K562 (cell line): ENCODE data around the gene DGKB. TPM values are rescaled to one million over a fixed set of nuclear protein-coding genes. Genes with fewer than 3 reads are reported as not detected.

Experiments used
- ATAC-seq: fragments of 200-7000 bp; cut with Tn5 transposase; 3 replicates; pipeline ENCODE4 v1.9.1; 2020; ENCODE audit warnings: moderate library complexity
- BruUV-seq: library from RNA; stranded (reverse); fragments of 400-500 nt; replicated peaks from 2 replicates; lab custom pipeline; 2021; lab: Mats Ljungman, UMichigan
- CTCF ChIA-PET: fragments of 300-600 bp; formaldehyde crosslinking; extraction: SDS; loops from one replicate; lab custom pipeline; 2021; ENCODE audit warnings: low intra/inter-chr PET ratio; lab: Yijun Ruan, JAX
- POLR2A ChIA-PET: fragments of 300-600, 350-650 bp; sonication (Branson Sonifier 250); formaldehyde crosslinking; extraction: SDS; loops from one replicate; lab custom pipeline; 2021; ENCODE audit warnings: antibody characterized with exemption, inconsistent platforms; lab: Yijun Ruan, JAX
- DNase-seq, 4 experiments: peaks; one replicate each; pipeline versions ENCODE4 v3.0.0 to v3.0.0-alpha.2; 2011 to 2018; ENCODE audit warnings: low spot score in 3 of 4, mixed read lengths in 3 of 4; ENCODE audit errors: extremely low read depth in 1 of 4
- FAIRE-seq: peaks from 2 replicates; lab custom pipeline; 2011; peaks lifted over from hg19 to GRCh38; lab: Jason Lieb, UNC
- H2AFZ ChIP-seq: 2 replicates; pipeline ENCODE4 v1.6.0; 2011; ENCODE audit warnings: low read depth, low read length, control low read depth, inconsistent platforms
- H3K27ac ChIP-seq: fragments of 200-600 bp; 3 replicates; pipeline ENCODE4 v1.8.0; 2011; ENCODE audit warnings: low read depth, mild to moderate bottlenecking, control low read depth, inconsistent platforms, low read length, moderate library complexity, mixed read lengths; ENCODE audit errors: extremely low read depth
- H3K27me3 ChIP-seq, 2 experiments: fragments of 300-600 bp in 1 of 2; 2 replicates in 1 of 2; 3 replicates in 1 of 2; pipeline versions ENCODE4 v1.6.0 to v1.8.0; 2011; ENCODE audit warnings: inconsistent platforms in 2 of 2, low read length in 2 of 2, mild to moderate bottlenecking in 1 of 2, mixed read lengths in 1 of 2, moderate library complexity in 1 of 2; ENCODE audit not compliant: control insufficient read depth in 2 of 2, insufficient read depth in 2 of 2
- H3K36me3 ChIP-seq: fragments of 300-600 bp; 3 replicates; pipeline ENCODE4 v1.8.0; 2011; ENCODE audit warnings: mild to moderate bottlenecking, low read length, inconsistent platforms; ENCODE audit not compliant: control insufficient read depth, insufficient read depth
- H3K4me1 ChIP-seq, 2 experiments: fragments of 200-600 bp in 1 of 2; replicated peaks in 1 of 2; 2 replicates in 1 of 2; 3 replicates in 1 of 2; pipeline versions ENCODE4 v1.5.1 to v1.8.0; 2011; ENCODE audit warnings: inconsistent platforms in 2 of 2, low read length in 2 of 2, mild to moderate bottlenecking in 1 of 2, mixed read lengths in 1 of 2, moderate library complexity in 1 of 2; ENCODE audit not compliant: control insufficient read depth in 2 of 2, insufficient read depth in 2 of 2
- H3K4me2 ChIP-seq: 2 replicates; pipeline ENCODE4 v1.6.1; 2011; ENCODE audit warnings: low read length, control low read depth, inconsistent platforms, mixed read lengths; ENCODE audit not compliant: insufficient read depth
- H3K4me3 ChIP-seq: fragments of 200-600 bp; sonication (generic), shearing (Covaris generic); 2 replicates; pipeline ENCODE4 v1.5.1; 2016; ENCODE audit warnings: control low read depth, inconsistent platforms
- H3K79me2 ChIP-seq: fragments of 200-600 bp; 3 replicates; pipeline ENCODE4 v1.8.0; 2011; ENCODE audit warnings: low read length, inconsistent platforms; ENCODE audit not compliant: control insufficient read depth, insufficient read depth
- H3K9ac ChIP-seq, 2 experiments: 2 replicates each; pipeline versions ENCODE4 v1.6.0 to v1.6.1; 2011; ENCODE audit warnings: low read depth in 2 of 2, low read length in 2 of 2, control low read depth in 1 of 2, inconsistent platforms in 1 of 2, mild to moderate bottlenecking in 1 of 2, mixed read lengths in 1 of 2; ENCODE audit not compliant: insufficient read depth in 1 of 2
- H3K9me1 ChIP-seq: one replicate; pipeline ENCODE4 v1.6.0; 2011; ENCODE audit warnings: inconsistent platforms, mild to moderate bottlenecking, low read length, moderate library complexity; ENCODE audit not compliant: control insufficient read depth, insufficient read depth
- H3K9me3 ChIP-seq: replicated peaks from 2 replicates; pipeline ENCODE4 v1.5.1; 2011; ENCODE audit warnings: low read depth, low read length, inconsistent platforms; ENCODE audit not compliant: control insufficient read depth, insufficient read depth
- H4K20me1 ChIP-seq: replicated peaks from 2 replicates; pipeline ENCODE4 v1.6.1; 2011; ENCODE audit warnings: low read length, inconsistent platforms, mixed read lengths; ENCODE audit not compliant: control insufficient read depth, insufficient read depth
- BCOR ChIP-seq: fragments of 450-650 bp; IDR thresholded peaks from 2 replicates; pipeline ENCODE4 v1.6.1; 2016
- CC2D1A ChIP-seq: fragments of 450-650 bp; IDR thresholded peaks from 2 replicates; pipeline ENCODE4 v1.6.1; 2017; ENCODE audit warnings: mild to moderate bottlenecking
- ETV1 ChIP-seq: fragments of 450-650 bp; conservative IDR thresholded peaks from 2 replicates; pipeline ENCODE4 v1.6.1; 2016; ENCODE audit warnings: missing genetic modification characterization, control low read depth, low read depth, missing compliant biosample characterization
- MTF1 ChIP-seq: fragments of 250-450 bp; sonication (Bioruptor Pico); IDR thresholded peaks from 2 replicates; pipeline ENCODE4 v1.9.0; 2021; ENCODE audit warnings: moderate library complexity, mild to moderate bottlenecking, inconsistent platforms, borderline replicate concordance
- SMC3 ChIP-seq: conservative IDR thresholded peaks from 2 replicates; pipeline ENCODE4 v1.6.1; 2011; ENCODE audit warnings: low read depth, low read length, improper control_type of control experiment; ENCODE audit not compliant: insufficient read depth
- SRSF7 ChIP-seq: fragments of 200-400 bp; formaldehyde crosslinking; optimal IDR thresholded peaks from 2 replicates; pipeline ENCODE3; 2017; ENCODE audit warnings: mild to moderate bottlenecking, low read depth, low read length
- SUPT5H ChIP-seq: fragments of 450-650 bp; IDR thresholded peaks from 2 replicates; pipeline ENCODE4 v1.6.1; 2016
- ZBTB7A ChIP-seq: IDR thresholded peaks from 2 replicates; pipeline ENCODE4 v1.6.1; 2011; ENCODE audit warnings: low read depth, mild to moderate bottlenecking, low read length, moderate library complexity, borderline replicate concordance; ENCODE audit not compliant: control insufficient read depth
- ZKSCAN3 ChIP-seq: fragments of 250-450 bp; sonication (Bioruptor Pico); IDR thresholded peaks from 2 replicates; pipeline ENCODE4 v1.4.0; 2020
- ZNF778 ChIP-seq: fragments of 450-650 bp; formaldehyde crosslinking; IDR thresholded peaks from 2 replicates; pipeline ENCODE4 v1.4.0; 2020; ENCODE audit warnings: mild to moderate bottlenecking, moderate library complexity
- WGBS: fragments of 100-300 bp; shearing (Covaris generic); methylation state at CpG from one replicate; pipeline ENCODE4 v1.1.6; 2016; ENCODE audit warnings: low coverage, mixed read lengths; ENCODE audit not compliant: insufficient coverage; ENCODE audit errors: missing lambda C conversion rate; 5-methylcytosine and 5-hydroxymethylcytosine counted together
- in situ Hi-C: fragments of 300-500 bp; cut with MboI; formaldehyde crosslinking; loops from 4 replicates; pipeline ENCODE4 v1.15.0; 2018; ENCODE audit warnings: inconsistent platforms, mixed read lengths
- intact Hi-C: fragments of 100-400 bp; cut with micrococcal nuclease; formaldehyde crosslinking; loops from 2 replicates; pipeline ENCODE4 v1.14.2; 2022
- polyA plus RNA-seq, 8 experiments: library from polyadenylated mRNA; depleted of rRNA in 4 of 8; stranded (reverse) in 5 of 8; unstranded in 3 of 8; fragments of >200 nt; fragmentation: Nextera tagmentation in 2 of 8; fragmentation: Illumina TruSeq in 1 of 8; extraction: Ambion mirVana in 2 of 8; extraction: Trizol in 1 of 8; gene quantifications; 2 replicates each; pipeline versions ENCODE4 v1.2.1 to v1.2.3, GENCODE V29; 2011 to 2014; ENCODE audit warnings: inconsistent platforms in 1 of 8, missing spikeins in 1 of 8
- total RNA-seq, 7 experiments: library from RNA; depleted of rRNA in 6 of 7; stranded (reverse); fragments of >200 nt in 6 of 7; fragmentation: Illumina TruSeq in 2 of 7; extraction: Trizol in 2 of 7; gene quantifications; 2 replicates each; pipeline versions ENCODE4 v1.2.1 to v1.2.3, GENCODE V29; 2011 to 2021; ENCODE audit warnings: low replicate concordance in 1 of 7
- TF ChIP-seq, protein P1 (sequence below): sonication (generic); formaldehyde crosslinking; IDR thresholded peaks from 2 replicates; pipeline ENCODE4 v1.8.0; 2023; ENCODE audit warnings: mild to moderate bottlenecking, missing genetic modification reagents
- TF ChIP-seq, protein P2 (sequence below): IDR thresholded peaks from 2 replicates; pipeline ENCODE4 v1.6.1; 2012; ENCODE audit warnings: low read depth, low read length, improper control_type of control experiment, borderline replicate concordance
- TF ChIP-seq, protein P3 (sequence below): fragments of 250-450 bp; sonication (Bioruptor Pico); IDR thresholded peaks from 2 replicates; pipeline ENCODE4 v1.4.0; 2020; ENCODE audit warnings: mild to moderate bottlenecking
- TF ChIP-seq, protein P4 (sequence below): fragments of 450-650 bp; IDR thresholded peaks from 2 replicates; pipeline ENCODE4 v1.7.0; 2016; ENCODE audit warnings: borderline replicate concordance
- TF ChIP-seq, protein P5 (sequence below): sonication (generic); formaldehyde crosslinking; IDR thresholded peaks from 2 replicates; pipeline ENCODE4 v1.8.1; 2022; ENCODE audit warnings: missing genetic modification reagents

DGKB gene
- total and polyA plus RNA-seq, 9 of the 15 experiments (the other 6 are each of a cell fraction or from before 2014, with no cell fraction given), result 0.01 TPM; not detected in 8

DNA sequence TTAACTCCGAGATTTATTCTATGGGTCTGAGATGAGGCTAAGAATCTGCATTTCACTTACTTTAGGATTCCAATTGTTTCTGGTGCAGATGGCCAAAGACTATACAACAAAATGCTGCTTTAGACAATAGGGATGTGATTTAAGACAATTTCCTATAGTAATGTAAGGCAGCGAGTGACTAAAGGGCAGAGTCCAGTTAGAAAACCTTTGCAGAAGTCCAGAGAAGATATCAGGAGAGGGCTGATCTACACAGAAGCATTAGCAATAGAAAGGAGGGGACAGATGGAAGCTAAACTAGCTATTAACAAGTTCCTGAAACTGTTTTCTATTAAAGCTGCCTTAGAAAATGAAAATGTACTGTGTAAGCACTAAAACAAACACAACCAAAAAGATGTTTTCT is 398.9 kb downstream of the DGKB start (continued):
- TF ChIP-seq, protein P1, sequence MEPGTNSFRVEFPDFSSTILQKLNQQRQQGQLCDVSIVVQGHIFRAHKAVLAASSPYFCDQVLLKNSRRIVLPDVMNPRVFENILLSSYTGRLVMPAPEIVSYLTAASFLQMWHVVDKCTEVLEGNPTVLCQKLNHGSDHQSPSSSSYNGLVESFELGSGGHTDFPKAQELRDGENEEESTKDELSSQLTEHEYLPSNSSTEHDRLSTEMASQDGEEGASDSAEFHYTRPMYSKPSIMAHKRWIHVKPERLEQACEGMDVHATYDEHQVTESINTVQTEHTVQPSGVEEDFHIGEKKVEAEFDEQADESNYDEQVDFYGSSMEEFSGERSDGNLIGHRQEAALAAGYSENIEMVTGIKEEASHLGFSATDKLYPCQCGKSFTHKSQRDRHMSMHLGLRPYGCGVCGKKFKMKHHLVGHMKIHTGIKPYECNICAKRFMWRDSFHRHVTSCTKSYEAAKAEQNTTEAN (CRISPR knock-in tag), result no peak
- TF ChIP-seq, protein P2, sequence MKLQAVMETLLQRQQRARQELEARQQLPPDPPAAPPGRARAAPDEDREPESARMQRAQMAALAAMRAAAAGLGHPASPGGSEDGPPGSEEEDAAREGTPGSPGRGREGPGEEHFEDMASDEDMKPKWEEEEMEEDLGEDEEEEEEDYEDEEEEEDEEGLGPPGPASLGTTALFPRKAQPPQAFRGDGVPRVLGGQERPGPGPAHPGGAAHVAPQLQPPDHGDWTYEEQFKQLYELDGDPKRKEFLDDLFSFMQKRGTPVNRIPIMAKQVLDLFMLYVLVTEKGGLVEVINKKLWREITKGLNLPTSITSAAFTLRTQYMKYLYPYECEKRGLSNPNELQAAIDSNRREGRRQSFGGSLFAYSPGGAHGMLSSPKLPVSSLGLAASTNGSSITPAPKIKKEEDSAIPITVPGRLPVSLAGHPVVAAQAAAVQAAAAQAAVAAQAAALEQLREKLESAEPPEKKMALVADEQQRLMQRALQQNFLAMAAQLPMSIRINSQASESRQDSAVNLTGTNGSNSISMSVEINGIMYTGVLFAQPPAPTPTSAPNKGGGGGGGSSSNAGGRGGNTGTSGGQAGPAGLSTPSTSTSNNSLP, result no peak
- TF ChIP-seq SMC3 (no peak), SRSF7 (no peak), ZNF778 (CRISPR knock-in tag) (no peak)
- TF ChIP-seq, protein P3, sequence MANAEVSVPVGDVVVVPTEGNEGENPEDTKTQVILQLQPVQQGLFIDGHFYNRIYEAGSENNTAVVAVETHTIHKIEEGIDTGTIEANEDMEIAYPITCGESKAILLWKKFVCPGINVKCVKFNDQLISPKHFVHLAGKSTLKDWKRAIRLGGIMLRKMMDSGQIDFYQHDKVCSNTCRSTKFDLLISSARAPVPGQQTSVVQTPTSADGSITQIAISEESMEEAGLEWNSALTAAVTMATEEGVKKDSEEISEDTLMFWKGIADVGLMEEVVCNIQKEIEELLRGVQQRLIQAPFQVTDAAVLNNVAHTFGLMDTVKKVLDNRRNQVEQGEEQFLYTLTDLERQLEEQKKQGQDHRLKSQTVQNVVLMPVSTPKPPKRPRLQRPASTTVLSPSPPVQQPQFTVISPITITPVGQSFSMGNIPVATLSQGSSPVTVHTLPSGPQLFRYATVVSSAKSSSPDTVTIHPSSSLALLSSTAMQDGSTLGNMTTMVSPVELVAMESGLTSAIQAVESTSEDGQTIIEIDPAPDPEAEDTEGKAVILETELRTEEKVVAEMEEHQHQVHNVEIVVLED (CRISPR knock-in tag), result no peak

DNA sequence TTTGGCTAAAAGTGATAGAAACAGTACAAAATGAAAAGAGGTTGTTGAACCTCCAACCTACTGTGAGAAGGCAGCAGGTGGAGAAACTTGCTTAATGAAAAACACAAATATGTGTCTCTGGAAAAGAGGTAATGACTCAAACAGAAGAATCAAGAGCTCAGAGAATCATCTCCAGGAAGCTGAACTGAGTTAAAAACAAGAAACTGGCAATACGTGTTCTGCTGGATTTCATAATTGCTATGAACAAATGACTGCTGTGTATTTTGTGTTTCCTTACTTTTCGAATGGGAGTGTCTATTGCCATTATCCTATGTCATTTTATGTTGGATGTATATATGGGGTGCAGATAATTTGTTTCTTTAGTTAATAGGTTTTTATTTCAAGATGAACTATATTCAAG is 401.1 kb downstream of the DGKB start:
- H3K4me1 ChIP-seq, result no peaks in the 10 kb centered on the region
- H3K79me2 ChIP-seq, result no peaks in the 10 kb centered on the region
- in situ Hi-C loops, result no loop called here
- no peak for FAIRE-seq
- H3K27me3 ChIP-seq, result no peaks in the 10 kb centered on the region
- no peak for DNase-seq
- POLR2A ChIA-PET, result no interaction called here
- H3K36me3 ChIP-seq, result no peaks in the 10 kb centered on the region
- no TSS peak for BruUV-seq
- H3K27ac ChIP-seq, result no peak overlapping the region
- ATAC-seq, result no peak
- no peak overlapping the region for H3K9ac ChIP-seq
- H3K9me1 ChIP-seq, result no peaks in the 10 kb centered on the region
- intact Hi-C loops, result no loop called here
- 2% methylated on average over 2 of the region's 2 CpGs for WGBS
- no peaks in the 10 kb centered on the region for H3K9me3 ChIP-seq
- H2AFZ ChIP-seq, result no peak overlapping the region
- H3K4me3 ChIP-seq, result no peak overlapping the region
- CTCF ChIA-PET, result no interaction called here
- H4K20me1 ChIP-seq, result no peaks in the 10 kb centered on the region
- no peak overlapping the region for H3K4me2 ChIP-seq
- TF ChIP-seq, protein P4, sequence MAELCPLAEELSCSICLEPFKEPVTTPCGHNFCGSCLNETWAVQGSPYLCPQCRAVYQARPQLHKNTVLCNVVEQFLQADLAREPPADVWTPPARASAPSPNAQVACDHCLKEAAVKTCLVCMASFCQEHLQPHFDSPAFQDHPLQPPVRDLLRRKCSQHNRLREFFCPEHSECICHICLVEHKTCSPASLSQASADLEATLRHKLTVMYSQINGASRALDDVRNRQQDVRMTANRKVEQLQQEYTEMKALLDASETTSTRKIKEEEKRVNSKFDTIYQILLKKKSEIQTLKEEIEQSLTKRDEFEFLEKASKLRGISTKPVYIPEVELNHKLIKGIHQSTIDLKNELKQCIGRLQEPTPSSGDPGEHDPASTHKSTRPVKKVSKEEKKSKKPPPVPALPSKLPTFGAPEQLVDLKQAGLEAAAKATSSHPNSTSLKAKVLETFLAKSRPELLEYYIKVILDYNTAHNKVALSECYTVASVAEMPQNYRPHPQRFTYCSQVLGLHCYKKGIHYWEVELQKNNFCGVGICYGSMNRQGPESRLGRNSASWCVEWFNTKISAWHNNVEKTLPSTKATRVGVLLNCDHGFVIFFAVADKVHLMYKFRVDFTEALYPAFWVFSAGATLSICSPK, result no peak
- TF ChIP-seq ZBTB7A (no peak), ZKSCAN3 (CRISPR knock-in tag) (no peak), MTF1 (CRISPR knock-in tag) (no peak), CC2D1A (no peak), BCOR (no peak), SRSF7 (no peak), ETV1 (tag) (no peak), SUPT5H (no peak)
- TF ChIP-seq, protein P5, sequence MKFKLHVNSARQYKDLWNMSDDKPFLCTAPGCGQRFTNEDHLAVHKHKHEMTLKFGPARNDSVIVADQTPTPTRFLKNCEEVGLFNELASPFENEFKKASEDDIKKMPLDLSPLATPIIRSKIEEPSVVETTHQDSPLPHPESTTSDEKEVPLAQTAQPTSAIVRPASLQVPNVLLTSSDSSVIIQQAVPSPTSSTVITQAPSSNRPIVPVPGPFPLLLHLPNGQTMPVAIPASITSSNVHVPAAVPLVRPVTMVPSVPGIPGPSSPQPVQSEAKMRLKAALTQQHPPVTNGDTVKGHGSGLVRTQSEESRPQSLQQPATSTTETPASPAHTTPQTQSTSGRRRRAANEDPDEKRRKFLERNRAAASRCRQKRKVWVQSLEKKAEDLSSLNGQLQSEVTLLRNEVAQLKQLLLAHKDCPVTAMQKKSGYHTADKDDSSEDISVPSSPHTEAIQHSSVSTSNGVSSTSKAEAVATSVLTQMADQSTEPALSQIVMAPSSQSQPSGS (CRISPR knock-in tag), result no peak
